A549 (cell line): ENCODE results near the gene GYG2. TPM values are rescaled to one million over a fixed set of nuclear protein-coding genes. Genes with fewer than 3 reads are reported as not detected.

ENCODE experiments used
- ATAC-seq, 2 experiments: fragments of 200-7000 bp in 1 of 2; fragments of >200 bp in 1 of 2; cut with Nextera tagmentation in 1 of 2; cut with Tn5 transposase in 1 of 2; 3 replicates each; pipeline versions ENCODE4 v1.8.0 to v1.9.1; 2018 to 2020; ENCODE audit warnings: mild to moderate bottlenecking in 1 of 2, moderate library complexity in 1 of 2
- CTCF ChIA-PET: fragments of 300-600 bp; sonication (Branson Sonifier 250); formaldehyde crosslinking; extraction: SDS; loops from one replicate; lab custom pipeline; 2021; ENCODE audit warnings: antibody characterized with exemption, inconsistent platforms; lab: Yijun Ruan, JAX
- POLR2A ChIA-PET: fragments of 350-600 bp; formaldehyde crosslinking; extraction: SDS; loops from one replicate; lab custom pipeline; 2021; ENCODE audit warnings: antibody characterized with exemption, inconsistent platforms; lab: Yijun Ruan, JAX
- DNase-seq, 2 experiments: peaks; one replicate each; pipeline versions ENCODE4 v3.0.0 to v3.0.0-alpha.2; 2011 to 2016; ENCODE audit warnings: low read depth in 1 of 2, low spot score in 1 of 2
- FAIRE-seq: peaks from 2 replicates; lab custom pipeline; 2011; peaks lifted over from hg19 to GRCh38; lab: Jason Lieb, UNC
- H3K27ac ChIP-seq, 2 experiments: fragments of >200 bp; sonication (Bioruptor Twin); formaldehyde crosslinking; 3 replicates each; pipeline ENCODE4 v1.5.1; 2016 to 2017
- H3K4me1 ChIP-seq: fragments of >200 bp; sonication (Bioruptor Twin); formaldehyde crosslinking; 3 replicates; pipeline ENCODE4 v1.6.1; 2016
- H3K4me2 ChIP-seq: fragments of >200 bp; sonication (Bioruptor Twin); formaldehyde crosslinking; 3 replicates; pipeline ENCODE4 v1.6.1; 2016
- H3K4me3 ChIP-seq: fragments of >200 bp; sonication (Bioruptor Twin); formaldehyde crosslinking; 3 replicates; pipeline ENCODE4 v1.5.1; 2016
- H3K9me3 ChIP-seq: fragments of >200 bp; sonication (Bioruptor Twin); formaldehyde crosslinking; 3 replicates; pipeline ENCODE4 v1.6.1; 2016
- BCL3 ChIP-seq: fragments of >200 bp; sonication (Bioruptor Twin); formaldehyde crosslinking; IDR thresholded peaks from 3 replicates; pipeline ENCODE4 v1.6.1; 2016
- BHLHE40 ChIP-seq: IDR thresholded peaks from 2 replicates; pipeline ENCODE4 v1.6.1; 2012; ENCODE audit warnings: low read depth, low read length, inconsistent platforms
- CHD2 ChIP-seq: fragments of 150-350 bp; IDR thresholded peaks from 2 replicates; pipeline ENCODE4 v1.6.1; 2014; ENCODE audit warnings: low read length; ENCODE audit not compliant: partially characterized antibody
- CHD4 ChIP-seq: fragments of 200-600 bp; sonication (generic); IDR thresholded peaks from 2 replicates; pipeline ENCODE4 v1.6.1; 2016; ENCODE audit warnings: antibody characterized with exemption, mild to moderate bottlenecking, borderline replicate concordance
- E2F6 ChIP-seq: IDR thresholded peaks from 2 replicates; pipeline ENCODE4 v1.6.1; 2012; ENCODE audit warnings: low read depth, borderline replicate concordance
- EHF ChIP-seq: fragments of 250-450 bp; sonication (Bioruptor Pico); IDR thresholded peaks from 2 replicates; pipeline ENCODE4 v1.5.0; 2020; ENCODE audit warnings: mild to moderate bottlenecking
- EHMT2 ChIP-seq: fragments of 200-600 bp; sonication (generic); IDR thresholded peaks from 2 replicates; pipeline ENCODE4 v1.6.1; 2016; ENCODE audit warnings: antibody characterized with exemption, low read depth, mild to moderate bottlenecking, moderate library complexity
- ESRRA ChIP-seq: fragments of 150-350 bp; IDR thresholded peaks from 2 replicates; pipeline ENCODE4 v1.6.1; 2014; ENCODE audit warnings: mild to moderate bottlenecking, low read length, borderline replicate concordance
- HES2 ChIP-seq: fragments of >200 bp; sonication (Bioruptor Twin); formaldehyde crosslinking; IDR thresholded peaks from 2 replicates; pipeline ENCODE4 v1.6.1; 2016
- HOXA7 ChIP-seq: fragments of 250-450 bp; sonication (Bioruptor Pico); IDR thresholded peaks from 2 replicates; pipeline ENCODE4 v1.5.0; 2020; ENCODE audit warnings: mild to moderate bottlenecking, moderate library complexity
- JUN ChIP-seq, 2 experiments: fragments of >200 bp; sonication (Bioruptor Twin); formaldehyde crosslinking; IDR thresholded peaks; 2 replicates in 1 of 2; 3 replicates in 1 of 2; pipeline ENCODE4 v1.6.1; 2016 to 2017
- JUNB ChIP-seq: fragments of >200 bp; sonication (Bioruptor Twin); formaldehyde crosslinking; IDR thresholded peaks from 2 replicates; pipeline ENCODE4 v1.6.1; 2016
- KDM1A ChIP-seq: fragments of 200-600 bp; sonication (generic); IDR thresholded peaks from 2 replicates; pipeline ENCODE4 v1.6.1; 2016; ENCODE audit warnings: low read depth, mild to moderate bottlenecking
- KDM5A ChIP-seq: fragments of 200-600 bp; sonication (generic); IDR thresholded peaks from 2 replicates; pipeline ENCODE4 v1.6.1; 2016; ENCODE audit warnings: antibody characterized with exemption, mild to moderate bottlenecking
- MAZ ChIP-seq: fragments of 150-350 bp; IDR thresholded peaks from 2 replicates; pipeline ENCODE4 v1.6.1; 2014; ENCODE audit warnings: antibody characterized with exemption, low read depth, low read length, borderline replicate concordance
- NFE2L2 ChIP-seq: fragments of 150-350 bp; conservative IDR thresholded peaks from 2 replicates; pipeline ENCODE4 v1.6.1; 2014; ENCODE audit warnings: low read length
- POLR2A ChIP-seq: IDR thresholded peaks from 2 replicates; pipeline ENCODE4 v1.6.1; 2012; ENCODE audit warnings: mild to moderate bottlenecking, low read length
- POLR2AphosphoS2 ChIP-seq: conservative IDR thresholded peaks from 2 replicates; pipeline ENCODE4 v1.6.1; 2012; ENCODE audit warnings: low read length, improper control_type of control experiment, inconsistent platforms
- SMC3 ChIP-seq: fragments of >200 bp; sonication (Bioruptor Twin); formaldehyde crosslinking; IDR thresholded peaks from 3 replicates; pipeline ENCODE4 v1.6.1; 2018; ENCODE audit warnings: inconsistent platforms
- TFCP2L1 ChIP-seq: fragments of 250-450 bp; sonication (Bioruptor Pico); IDR thresholded peaks from 2 replicates; pipeline ENCODE4 v1.5.0; 2021; ENCODE audit warnings: mild to moderate bottlenecking
- TP53 ChIP-seq: fragments of 250-450 bp; sonication (Bioruptor Pico); IDR thresholded peaks from 2 replicates; pipeline ENCODE4 v1.5.0; 2021; ENCODE audit warnings: mild to moderate bottlenecking, moderate library complexity
- USF2 ChIP-seq: fragments of 450-650 bp; IDR thresholded peaks from 2 replicates; pipeline ENCODE4 v1.6.1; 2014; ENCODE audit warnings: antibody characterized with exemption
- WGBS: methylation state at CpG from one replicate; pipeline ENCODE4 v1.1.6; 2017; ENCODE audit errors: missing lambda C conversion rate; 5-methylcytosine and 5-hydroxymethylcytosine counted together
- polyA plus RNA-seq, 4 experiments: library from polyadenylated mRNA; depleted of rRNA in 3 of 4; stranded (reverse); fragments of >200 nt; fragmentation: RNase III in 1 of 4; extraction: RNeasy Plus Mini Kit Qiagen cat#74134 plus additional on column Dnase treatment in 1 of 4; gene quantifications; 2 replicates in 3 of 4; 3 replicates in 1 of 4; pipeline ENCODE4 v1.2.3, GENCODE V29; 2011 to 2017
- TF ChIP-seq, protein P1 (sequence below): fragments of >200 bp; sonication (Bioruptor Twin); formaldehyde crosslinking; IDR thresholded peaks from 3 replicates; pipeline ENCODE4 v1.5.1; 2016

GYG2 gene
- polyA plus RNA-seq, 2 of the 4 experiments (the other 2 are of a cell fraction): 12.7 to 14.3 TPM

- Histone ChIP-seq H3K9me3 (no peaks in the 10 kb centered on the region), H3K4me2 (no peak overlapping the region), H3K4me3 (no peak overlapping the region), H3K27ac (no peak overlapping the region), H3K4me1 (no peaks in the 10 kb centered on the region)
- ChIA-PET POLR2A (no interaction called here), CTCF (interaction anchor here (1.1 kb wide), 1 partner anchor 37 kb away, joined by 4 read pairs; no protein-coding TSS in a partner anchor)
- 85% methylated on average over 4 of the region's 4 CpGs for WGBS
- DNase-seq (no peak), ATAC-seq (no peak), FAIRE-seq (no peak)
- TF ChIP-seq EHF (CRISPR knock-in tag) (no peak), HES2 (no peak), TP53 (CRISPR knock-in tag) (no peak), ESRRA (no peak), JUNB (no peak), CHD2 (no peak), POLR2A (no peak), MAZ (no peak), HOXA7 (CRISPR knock-in tag) (no peak), NFE2L2 (no peak), TFCP2L1 (CRISPR knock-in tag) (no peak), EHMT2 (no peak), BCL3 (no peak), KDM1A (no peak)
- TF ChIP-seq, protein P1, sequence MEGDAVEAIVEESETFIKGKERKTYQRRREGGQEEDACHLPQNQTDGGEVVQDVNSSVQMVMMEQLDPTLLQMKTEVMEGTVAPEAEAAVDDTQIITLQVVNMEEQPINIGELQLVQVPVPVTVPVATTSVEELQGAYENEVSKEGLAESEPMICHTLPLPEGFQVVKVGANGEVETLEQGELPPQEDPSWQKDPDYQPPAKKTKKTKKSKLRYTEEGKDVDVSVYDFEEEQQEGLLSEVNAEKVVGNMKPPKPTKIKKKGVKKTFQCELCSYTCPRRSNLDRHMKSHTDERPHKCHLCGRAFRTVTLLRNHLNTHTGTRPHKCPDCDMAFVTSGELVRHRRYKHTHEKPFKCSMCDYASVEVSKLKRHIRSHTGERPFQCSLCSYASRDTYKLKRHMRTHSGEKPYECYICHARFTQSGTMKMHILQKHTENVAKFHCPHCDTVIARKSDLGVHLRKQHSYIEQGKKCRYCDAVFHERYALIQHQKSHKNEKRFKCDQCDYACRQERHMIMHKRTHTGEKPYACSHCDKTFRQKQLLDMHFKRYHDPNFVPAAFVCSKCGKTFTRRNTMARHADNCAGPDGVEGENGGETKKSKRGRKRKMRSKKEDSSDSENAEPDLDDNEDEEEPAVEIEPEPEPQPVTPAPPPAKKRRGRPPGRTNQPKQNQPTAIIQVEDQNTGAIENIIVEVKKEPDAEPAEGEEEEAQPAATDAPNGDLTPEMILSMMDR: no peak
Measured at GRCh38 chrX:2782171-2782570, 46.6 kb upstream of the GYG2 start.

DNA sequence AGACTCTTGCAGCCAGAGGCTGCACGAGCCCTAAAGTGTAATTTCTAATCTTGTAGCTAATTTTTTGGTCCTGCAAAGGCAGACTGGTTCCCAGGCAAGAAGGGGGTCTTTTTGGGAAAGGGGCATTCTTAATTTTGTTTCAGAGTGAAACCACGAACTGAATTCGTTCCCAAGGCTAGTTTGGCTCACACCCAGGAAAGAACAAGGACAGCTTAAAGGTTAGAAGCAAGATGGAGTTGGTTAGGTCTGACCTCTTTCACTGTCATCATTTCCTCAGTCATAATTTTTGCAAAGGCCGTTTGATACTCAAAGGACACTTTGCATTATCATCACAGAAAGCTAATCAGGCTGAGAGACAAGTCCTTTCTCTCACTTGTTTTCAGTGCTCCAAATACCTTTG, 46.0 kb upstream of the GYG2 start:
- DNase-seq (no peak), FAIRE-seq (no peak), ATAC-seq (no peak)
- Histone ChIP-seq H3K4me3 (no peak overlapping the region), H3K9me3 (no peaks in the 10 kb centered on the region), H3K27ac (no peak overlapping the region), H3K4me2 (no peak overlapping the region), H3K4me1 (no peaks in the 10 kb centered on the region)
- CTCF ChIA-PET: interaction anchor here (1.1 kb wide), 1 partner anchor 36 kb away, joined by 4 read pairs; no protein-coding TSS in a partner anchor
- TF ChIP-seq POLR2AphosphoS2 (no peak), SMC3 (no peak), E2F6 (no peak), HES2 (no peak), NFE2L2 (no peak), KDM5A (no peak), EHMT2 (no peak), JUN (IDR thresholded peaks at IDR 0.05) (no peak), CHD4 (no peak), BHLHE40 (no peak), EHF (CRISPR knock-in tag) (no peak), CHD2 (no peak), ESRRA (no peak), POLR2A (no peak), USF2 (no peak)
- 38% methylated on average over 4 of the region's 4 CpGs for WGBS
- POLR2A ChIA-PET: no interaction called here
